ENCODE data around the gene HOXB4. TPM values are rescaled to one million over a fixed set of nuclear protein-coding genes. Genes with fewer than 3 reads are reported as not detected.

The HOXB4 gene
- total RNA-seq, 1 experiment from 2014 or later = 5.2 TPM

GRCh38 chr17:48574505-48575065 is 3.6 kb downstream of the HOXB4 start:
- no peak for DNase-seq (ENCODE audit: low read depth)

GRCh38 chr17:48571826-48572417 is 6.2 kb downstream of the HOXB4 start:
- DNase-seq (ENCODE audit: low read depth) = no peak

GRCh38 chr17:48571024-48571818 is 6.9 kb downstream of the HOXB4 start:
- DNase-seq (ENCODE audit: low read depth) = no peak

- no peak for DNase-seq (ENCODE audit: low read depth)
Measured at GRCh38 chr17:48570325-48571023, 7.7 kb downstream of the HOXB4 start.

DNA sequence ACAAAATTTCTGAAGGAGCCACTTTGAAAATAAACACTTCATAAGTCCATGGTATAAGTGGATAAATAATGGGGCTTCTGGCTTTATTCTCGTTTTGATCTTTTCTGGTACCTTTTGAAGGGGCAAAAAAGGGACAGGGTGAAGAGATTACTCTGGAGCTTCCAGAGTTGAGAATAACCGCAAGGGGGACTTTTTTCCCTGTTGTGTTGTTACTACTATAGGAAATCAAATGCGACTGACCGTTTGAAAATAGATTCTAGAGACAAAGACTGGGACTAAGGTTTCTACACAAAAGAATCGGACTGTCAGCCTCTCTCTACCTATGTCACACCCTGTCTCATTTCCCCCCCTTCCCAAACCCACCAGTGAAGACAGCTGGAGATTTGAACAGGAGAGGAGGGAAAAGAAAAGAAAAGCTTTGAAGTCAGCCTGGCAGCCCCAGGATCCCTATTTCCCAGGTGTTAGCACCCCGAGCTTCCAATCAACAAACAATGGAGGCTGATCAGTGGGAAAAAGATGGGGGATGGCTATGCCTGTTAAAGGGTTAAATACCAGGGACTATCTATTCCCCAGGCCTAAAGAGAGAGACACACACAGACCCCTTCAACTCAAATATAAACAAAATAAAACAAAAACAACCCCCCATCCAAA is 8.4 kb downstream of the HOXB4 start:
- DNase-seq (ENCODE audit: low read depth) = no peak

DNA sequence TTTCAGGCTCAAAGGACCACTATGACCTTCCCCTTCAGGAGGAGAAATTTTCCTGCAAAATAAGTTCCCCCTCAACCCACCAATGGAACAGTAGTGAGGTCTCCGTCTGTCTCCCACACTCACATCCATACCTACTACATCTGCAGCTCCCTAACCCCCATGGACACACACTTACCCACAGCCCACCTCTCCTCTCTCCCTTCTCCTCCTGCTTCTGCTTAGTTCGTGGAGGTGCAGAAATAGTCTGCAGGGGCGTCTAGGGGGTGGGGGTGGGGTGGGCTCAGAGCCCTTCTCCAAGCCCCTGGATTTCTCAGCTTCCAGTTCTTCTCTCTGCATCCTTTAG is 8.9 kb downstream of the HOXB4 start:
- no peak for DNase-seq (ENCODE audit: low read depth)

DNA sequence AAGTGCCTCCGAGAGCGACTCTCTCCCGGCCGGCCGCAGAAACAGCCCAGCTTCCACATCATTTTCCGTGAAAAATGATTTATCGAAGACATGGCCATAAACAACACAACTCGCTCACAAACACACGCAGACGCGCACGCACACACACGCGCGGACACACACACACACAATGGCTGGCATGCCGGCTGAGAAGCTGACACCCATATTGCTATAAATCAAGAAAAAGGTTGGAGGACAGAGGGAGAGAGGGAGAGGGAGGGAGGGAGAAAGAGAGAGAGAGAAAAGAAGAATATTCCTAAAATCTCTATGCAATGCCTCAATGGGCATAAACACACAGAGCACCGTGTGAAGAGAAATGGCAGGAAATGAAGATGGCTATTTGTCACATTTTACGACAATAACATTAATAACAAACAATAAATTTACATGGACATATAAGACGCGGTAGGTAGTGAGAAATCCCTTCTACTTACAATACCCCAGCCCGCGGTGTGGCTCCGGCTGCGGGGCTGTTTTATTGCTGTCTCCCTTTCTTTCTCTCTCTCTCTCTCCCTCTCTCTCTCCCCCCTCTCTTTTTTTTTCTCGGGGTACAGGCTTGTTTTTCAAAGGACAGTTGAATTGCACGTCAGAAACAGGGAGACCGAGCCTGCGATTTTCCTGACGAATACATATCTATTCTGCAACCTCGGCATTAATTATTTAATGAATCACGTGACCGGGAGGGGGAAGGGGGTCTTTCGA is 9.5 kb downstream of the HOXB4 start:
- no peak for DNase-seq (ENCODE audit: low read depth)

GRCh38 chr17:48567646-48568354 is 10.3 kb downstream of the HOXB4 start:
- no peak for DNase-seq (ENCODE audit: low read depth)

GRCh38 chr17:48567209-48567608 is 10.9 kb downstream of the HOXB4 start:
- DNase-seq (ENCODE audit: low read depth) = no peak

- DNase-seq (ENCODE audit: low read depth) = no peak
Measured at GRCh38 chr17:48566717-48567116, 11.4 kb downstream of the HOXB4 start.

GRCh38 chr17:48565925-48566710 is 12.0 kb downstream of the HOXB4 start:
- no peak for DNase-seq (ENCODE audit: low read depth)

GRCh38 chr17:48565022-48565554 is 13.1 kb downstream of the HOXB4 start:
- DNase-seq (ENCODE audit: low read depth) = peak; percentile 57

DNA sequence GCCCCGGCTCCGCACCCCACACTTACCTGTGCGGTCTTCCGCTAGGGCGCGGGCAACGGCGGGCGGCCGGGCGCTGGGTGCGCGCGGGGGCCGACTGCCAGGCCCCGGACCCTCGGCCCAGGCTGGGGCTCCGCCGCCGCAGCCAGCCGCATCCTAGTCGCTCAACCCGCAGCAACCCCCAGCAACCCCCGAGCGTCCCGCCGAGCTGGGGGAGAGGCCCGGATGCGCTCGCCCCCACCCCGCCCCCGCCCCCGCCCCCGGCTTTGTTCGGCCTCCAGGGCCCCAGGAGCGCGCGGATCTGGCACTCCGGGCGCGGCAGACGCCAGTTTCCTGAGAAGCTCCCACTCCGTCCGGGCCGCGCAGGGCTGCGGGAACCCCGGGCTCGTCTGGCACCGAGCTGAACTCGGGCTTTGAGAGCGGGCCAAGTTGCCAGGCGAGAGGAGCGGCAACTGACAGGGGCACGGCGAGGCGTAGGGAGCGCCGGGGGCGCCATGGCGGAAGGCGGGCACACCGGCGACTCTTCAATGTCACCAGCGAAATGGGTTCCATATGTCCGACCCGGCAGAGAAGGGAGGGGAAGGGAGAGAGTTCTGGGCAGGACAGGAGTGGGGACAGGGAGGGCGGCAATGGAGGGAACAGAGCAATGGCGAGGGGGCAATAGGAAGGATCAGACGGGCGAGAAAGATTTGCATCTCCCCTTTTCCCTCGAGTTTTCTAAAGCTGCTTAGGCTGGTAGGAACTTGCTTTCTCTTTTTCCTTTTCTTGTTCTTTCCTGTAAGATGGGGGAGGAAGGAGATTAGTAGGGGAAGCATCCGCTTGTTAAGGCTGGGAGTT is 13.7 kb downstream of the HOXB4 start:
- no peak for DNase-seq (ENCODE audit: low read depth)

DNA sequence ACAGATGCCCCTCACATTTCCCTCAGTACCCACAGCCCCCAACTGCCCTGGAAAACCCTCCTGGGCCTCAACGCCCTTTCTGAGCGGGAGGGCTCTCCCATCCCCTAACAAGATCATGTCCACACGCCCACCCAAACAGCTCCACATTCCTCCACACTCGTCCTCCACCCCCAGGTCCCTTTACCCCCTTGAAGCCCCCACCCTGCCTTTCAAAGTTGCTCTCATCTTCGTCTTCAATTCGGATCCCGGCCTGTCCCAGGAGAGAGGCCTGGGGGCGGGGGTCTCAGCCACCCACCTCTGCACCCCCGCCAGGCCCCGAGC is 14.3 kb downstream of the HOXB4 start:
- no peak for DNase-seq (ENCODE audit: low read depth)

GRCh38 chr17:48563385-48563838 is 14.7 kb downstream of the HOXB4 start:
- DNase-seq (ENCODE audit: low read depth) = no peak

DNA sequence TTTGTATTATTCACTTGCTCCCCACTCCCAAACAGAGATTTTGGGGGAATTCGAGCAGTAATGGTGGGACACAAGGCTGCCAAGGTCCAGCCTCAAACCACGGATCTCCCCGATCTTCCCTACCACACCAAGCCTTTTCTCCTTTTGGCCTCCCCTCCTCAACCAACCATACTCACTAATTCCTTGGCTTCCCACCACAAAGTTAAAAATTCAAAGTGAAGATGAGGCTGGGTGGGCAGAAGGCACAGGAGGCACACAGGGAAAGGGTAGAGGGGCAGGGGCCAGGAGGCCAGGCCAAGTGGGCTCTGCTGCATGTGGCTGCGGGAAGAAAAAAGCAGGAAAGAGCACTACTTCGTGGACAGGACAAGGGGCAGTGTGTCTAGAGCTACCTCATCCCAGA is 15.2 kb downstream of the HOXB4 start:
- no peak for DNase-seq (ENCODE audit: low read depth)

DNA sequence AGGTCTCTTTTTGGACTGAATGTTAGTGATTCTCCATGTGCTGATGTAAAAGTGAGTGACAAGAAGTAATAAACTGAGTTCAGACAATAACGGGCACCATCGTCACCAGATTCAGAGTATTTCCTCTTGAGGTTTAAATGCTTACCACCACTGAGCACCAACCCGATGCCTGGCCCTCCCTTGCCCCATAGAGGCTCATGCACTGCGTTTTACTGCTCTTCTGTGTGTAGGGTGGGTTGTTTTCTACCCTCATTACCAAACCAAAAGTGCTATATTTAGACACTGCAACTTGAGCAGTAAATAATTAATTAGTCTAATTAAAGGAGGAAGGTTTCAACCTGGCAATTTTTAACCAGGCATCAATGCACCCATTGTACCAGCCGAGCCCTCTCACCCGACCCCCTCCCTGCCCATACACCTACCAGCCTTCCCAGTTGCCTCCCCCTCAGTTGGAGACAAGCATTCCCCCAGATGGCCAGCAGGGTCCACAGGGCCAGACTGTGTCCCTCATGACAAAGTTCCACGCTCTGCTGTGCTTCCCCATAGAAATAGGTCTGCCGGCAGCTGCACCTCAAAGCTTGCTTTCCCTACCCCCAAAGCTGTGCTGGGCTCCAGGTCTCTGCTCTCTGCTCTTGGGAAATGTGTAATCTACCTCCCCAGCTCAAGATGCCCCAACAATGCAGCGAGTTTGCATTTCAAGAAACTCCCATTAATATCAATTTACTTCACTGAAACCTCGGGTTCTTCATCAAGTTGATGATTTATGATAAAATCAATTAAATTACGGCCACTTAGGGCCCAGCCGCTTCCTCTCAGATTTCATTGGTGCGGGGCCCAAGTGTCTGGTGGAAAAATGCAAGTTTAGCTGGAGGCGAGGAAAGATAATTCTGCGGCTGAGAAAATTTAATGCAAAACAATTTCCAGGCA is 16.0 kb downstream of the HOXB4 start:
- no peak for DNase-seq (ENCODE audit: low read depth)
